K562 (cell line): ENCODE results near the gene COCH.

ENCODE experiments used
- ARID2 ChIP-seq: fragments of 450-650 bp; IDR thresholded peaks from 2 replicates; pipeline ENCODE4 v1.6.1; 2017; ENCODE audit warnings: antibody characterized with exemption, mild to moderate bottlenecking
- CHD2 ChIP-seq: IDR thresholded peaks from 2 replicates; pipeline ENCODE4 v1.6.1; 2011; ENCODE audit warnings: low read depth, low read length
- MEIS2 ChIP-seq: fragments of 450-650 bp; IDR thresholded peaks from 2 replicates; pipeline ENCODE4 v1.6.1; 2014; ENCODE audit warnings: mild to moderate bottlenecking; ENCODE audit not compliant: partially characterized antibody
- MTA1 ChIP-seq: fragments of 450-650 bp; IDR thresholded peaks from 2 replicates; pipeline ENCODE4 v1.6.1; 2017; ENCODE audit warnings: borderline replicate concordance
- PTBP1 ChIP-seq: fragments of 200-400 bp; formaldehyde crosslinking; IDR thresholded peaks from 2 replicates; pipeline ENCODE4 v1.6.1; 2017; ENCODE audit warnings: low read depth, low read length
- TAF1 ChIP-seq: IDR thresholded peaks from 2 replicates; pipeline ENCODE4 v1.6.1; 2011; ENCODE audit warnings: mild to moderate bottlenecking, low read length, moderate library complexity; ENCODE audit not compliant: insufficient read depth, control insufficient read depth, severe bottlenecking; ENCODE audit errors: extremely low read depth
- TARDBP ChIP-seq: fragments of 450-650 bp; IDR thresholded peaks from 2 replicates; pipeline ENCODE4 v1.6.1; 2016
- TCF7 ChIP-seq: sonication (generic); IDR thresholded peaks from 2 replicates; pipeline ENCODE4 v1.6.1; 2016; ENCODE audit warnings: antibody characterized with exemption, borderline replicate concordance
- TEAD4 ChIP-seq, 2 experiments: sonication (generic) in 1 of 2; formaldehyde crosslinking in 1 of 2; IDR thresholded peaks; 2 replicates each; pipeline versions ENCODE4 v1.6.1 to v1.8.0; 2012 to 2022; ENCODE audit warnings: borderline replicate concordance in 1 of 2, inconsistent platforms in 1 of 2, low read length in 1 of 2, mild to moderate bottlenecking in 1 of 2, missing genetic modification reagents in 1 of 2
- ZFP36 ChIP-seq: fragments of 150-350 bp; IDR thresholded peaks from 2 replicates; pipeline ENCODE4 v1.6.1; 2018; ENCODE audit warnings: low read length, low read depth; ENCODE audit not compliant: partially characterized antibody
- TF ChIP-seq, protein P1 (sequence below): fragments of 250-450 bp; sonication (Bioruptor Pico); IDR thresholded peaks from 2 replicates; pipeline ENCODE4 v1.8.0; 2021; ENCODE audit warnings: moderate library complexity, mild to moderate bottlenecking, inconsistent platforms
- TF ChIP-seq, protein P2 (sequence below), 2 experiments: fragments of 450-650 bp; formaldehyde crosslinking in 1 of 2; IDR thresholded peaks; 2 replicates each; pipeline versions ENCODE4 v1.4.0 to v1.6.1; 2014 to 2020; ENCODE audit warnings: mild to moderate bottlenecking in 2 of 2, borderline replicate concordance in 1 of 2, low read depth in 1 of 2

DNA sequence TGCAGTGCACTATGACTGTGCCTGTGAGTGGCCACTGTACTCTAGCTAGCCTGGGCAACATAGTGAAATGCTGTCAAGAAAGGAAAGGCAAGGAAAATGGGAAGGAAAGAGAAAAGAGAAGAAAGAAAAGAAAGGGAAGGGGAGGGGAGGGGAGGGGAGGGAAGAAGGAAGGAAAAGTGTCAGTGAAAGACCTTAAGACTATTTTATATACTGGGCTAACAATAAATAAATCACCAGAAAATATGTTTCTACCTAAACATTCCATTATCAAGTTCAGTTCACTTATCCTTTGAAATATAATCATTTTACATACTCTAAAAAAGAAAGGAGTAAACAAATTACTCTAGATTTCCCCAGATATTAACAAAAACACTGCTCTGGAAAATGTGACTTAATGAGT, 22.1 kb downstream of the COCH start:
- TF ChIP-seq MTA1 (no peak), TCF7 (no peak), ZFP36 (no peak), TARDBP (no peak), TEAD4 (IDR thresholded peaks at IDR 0.05; ENCODE audit: low read length) (no peak), TEAD4 (CRISPR knock-in tag; IDR thresholded peaks at IDR 0.05; ENCODE audit: borderline replicate concordance) (no peak), PTBP1 (no peak), TAF1 (no peak), CHD2 (no peak), MEIS2 (no peak), ARID2 (no peak)
- TF ChIP-seq, protein P1, sequence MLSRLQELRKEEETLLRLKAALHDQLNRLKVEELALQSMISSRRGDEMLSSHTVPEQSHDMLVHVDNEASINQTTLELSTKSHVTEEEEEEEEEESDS (CRISPR knock-in tag), result no peak
- TF ChIP-seq, protein P2, sequence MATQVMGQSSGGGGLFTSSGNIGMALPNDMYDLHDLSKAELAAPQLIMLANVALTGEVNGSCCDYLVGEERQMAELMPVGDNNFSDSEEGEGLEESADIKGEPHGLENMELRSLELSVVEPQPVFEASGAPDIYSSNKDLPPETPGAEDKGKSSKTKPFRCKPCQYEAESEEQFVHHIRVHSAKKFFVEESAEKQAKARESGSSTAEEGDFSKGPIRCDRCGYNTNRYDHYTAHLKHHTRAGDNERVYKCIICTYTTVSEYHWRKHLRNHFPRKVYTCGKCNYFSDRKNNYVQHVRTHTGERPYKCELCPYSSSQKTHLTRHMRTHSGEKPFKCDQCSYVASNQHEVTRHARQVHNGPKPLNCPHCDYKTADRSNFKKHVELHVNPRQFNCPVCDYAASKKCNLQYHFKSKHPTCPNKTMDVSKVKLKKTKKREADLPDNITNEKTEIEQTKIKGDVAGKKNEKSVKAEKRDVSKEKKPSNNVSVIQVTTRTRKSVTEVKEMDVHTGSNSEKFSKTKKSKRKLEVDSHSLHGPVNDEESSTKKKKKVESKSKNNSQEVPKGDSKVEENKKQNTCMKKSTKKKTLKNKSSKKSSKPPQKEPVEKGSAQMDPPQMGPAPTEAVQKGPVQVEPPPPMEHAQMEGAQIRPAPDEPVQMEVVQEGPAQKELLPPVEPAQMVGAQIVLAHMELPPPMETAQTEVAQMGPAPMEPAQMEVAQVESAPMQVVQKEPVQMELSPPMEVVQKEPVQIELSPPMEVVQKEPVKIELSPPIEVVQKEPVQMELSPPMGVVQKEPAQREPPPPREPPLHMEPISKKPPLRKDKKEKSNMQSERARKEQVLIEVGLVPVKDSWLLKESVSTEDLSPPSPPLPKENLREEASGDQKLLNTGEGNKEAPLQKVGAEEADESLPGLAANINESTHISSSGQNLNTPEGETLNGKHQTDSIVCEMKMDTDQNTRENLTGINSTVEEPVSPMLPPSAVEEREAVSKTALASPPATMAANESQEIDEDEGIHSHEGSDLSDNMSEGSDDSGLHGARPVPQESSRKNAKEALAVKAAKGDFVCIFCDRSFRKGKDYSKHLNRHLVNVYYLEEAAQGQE (IDR thresholded peaks at IDR 0.05; ENCODE audit: borderline replicate concordance), result no peak
- TF ChIP-seq, protein P2 (CRISPR knock-in tag; IDR thresholded peaks at IDR 0.05; ENCODE audit: low read depth), result no peak
